ENCODE results near the gene MVB12B.

DNA sequence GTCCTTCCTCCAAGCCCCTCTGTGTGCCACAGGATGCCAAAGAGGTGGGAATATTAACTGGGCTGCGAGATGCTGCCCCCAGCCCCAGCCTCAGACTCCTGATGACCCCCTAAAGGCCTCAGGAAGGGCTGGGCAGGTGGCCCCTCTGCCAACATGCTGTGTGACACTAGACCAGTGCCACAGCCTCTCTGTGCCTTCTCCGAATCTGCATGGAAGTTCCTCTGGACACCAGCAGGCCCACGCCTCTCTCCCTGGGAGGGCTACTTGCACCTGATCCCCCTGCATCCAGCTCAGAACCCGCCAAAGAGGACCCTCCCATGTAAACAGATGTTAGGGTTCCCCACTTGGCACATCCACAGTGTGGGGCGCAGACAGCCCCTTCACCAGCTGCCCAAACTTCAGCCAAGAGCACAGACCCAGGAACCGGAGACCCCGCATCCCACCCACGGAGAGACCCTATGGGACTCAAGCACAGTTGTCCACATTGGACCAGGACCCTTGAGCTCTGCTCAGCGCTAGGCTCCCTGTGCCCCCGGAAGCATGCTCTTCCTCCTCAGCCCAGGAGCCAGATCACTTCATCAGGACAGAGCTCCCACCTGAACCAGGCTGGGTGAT, 195.5 kb downstream of the MVB12B start:
- TF ChIP-seq SUZ12 (IDR thresholded peaks at IDR 0.05; ENCODE audit: extremely low read depth, insufficient read depth, insufficient read length) (no peak), ZNF274 (IDR thresholded peaks at IDR 0.05; ENCODE audit: low read depth, low read length) (no peak)
